Measurements from ENCODE around the gene PCDHA5.
"Not testable (repeated sequence)": the region's sequence is repeated elsewhere in the genome, so short reads cannot be mapped to it uniquely, and the experiment has no call there.

The PCDHA5 gene

DNA sequence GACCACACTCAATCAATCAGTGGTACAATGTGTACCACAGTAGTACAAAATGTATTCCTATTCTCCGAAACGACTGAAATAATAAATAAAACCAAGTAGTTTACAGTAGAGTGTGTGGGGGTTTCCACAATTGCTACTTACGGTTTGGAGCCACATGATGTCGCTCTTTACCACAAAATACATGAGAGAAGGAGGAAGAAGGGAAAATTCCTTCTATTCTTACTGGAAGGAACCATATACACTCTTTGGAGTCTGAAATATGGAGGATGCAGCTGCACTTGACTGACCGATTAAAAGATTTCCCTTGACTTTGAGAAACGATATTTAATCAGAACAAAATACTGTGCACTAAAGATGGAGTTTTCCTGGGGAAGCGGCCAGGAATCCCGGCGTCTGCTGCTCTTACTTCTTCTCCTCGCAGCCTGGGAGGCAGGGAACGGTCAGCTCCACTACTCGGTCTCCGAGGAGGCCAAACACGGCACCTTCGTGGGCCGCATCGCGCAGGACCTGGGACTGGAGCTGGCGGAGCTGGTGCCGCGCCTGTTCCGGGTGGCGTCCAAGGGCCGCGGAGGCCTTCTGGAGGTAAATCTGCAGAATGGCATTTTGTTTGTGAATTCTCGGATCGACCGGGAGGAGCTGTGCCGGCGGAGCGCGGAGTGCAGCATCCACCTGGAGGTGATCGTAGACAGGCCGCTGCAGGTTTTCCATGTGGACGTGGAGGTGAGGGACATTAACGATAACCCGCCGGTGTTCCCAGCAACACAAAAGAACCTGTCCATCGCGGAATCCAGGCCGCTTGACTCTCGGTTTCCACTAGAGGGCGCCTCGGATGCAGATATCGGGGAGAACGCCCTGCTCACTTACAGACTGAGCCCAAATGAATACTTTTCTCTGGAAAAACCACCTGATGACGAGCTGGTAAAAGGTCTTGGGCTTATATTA lies 14.3 kb upstream of the PCDHA5 start, which contains the start of gene PCDHA4:
PCDHA4 (plus strand) TSS at position 235 of the 942 bp plus-strand sequence.
- peak within 1 kb of the TSS in 1 of 2 donors; percentile 53 for H3K27ac ChIP-seq
- no peak for DNase-seq (ENCODE audit: low spot score)
- H3K4me3 ChIP-seq = peak within 1 kb of the TSS; percentile 67
- TF ChIP-seq, protein P1, sequence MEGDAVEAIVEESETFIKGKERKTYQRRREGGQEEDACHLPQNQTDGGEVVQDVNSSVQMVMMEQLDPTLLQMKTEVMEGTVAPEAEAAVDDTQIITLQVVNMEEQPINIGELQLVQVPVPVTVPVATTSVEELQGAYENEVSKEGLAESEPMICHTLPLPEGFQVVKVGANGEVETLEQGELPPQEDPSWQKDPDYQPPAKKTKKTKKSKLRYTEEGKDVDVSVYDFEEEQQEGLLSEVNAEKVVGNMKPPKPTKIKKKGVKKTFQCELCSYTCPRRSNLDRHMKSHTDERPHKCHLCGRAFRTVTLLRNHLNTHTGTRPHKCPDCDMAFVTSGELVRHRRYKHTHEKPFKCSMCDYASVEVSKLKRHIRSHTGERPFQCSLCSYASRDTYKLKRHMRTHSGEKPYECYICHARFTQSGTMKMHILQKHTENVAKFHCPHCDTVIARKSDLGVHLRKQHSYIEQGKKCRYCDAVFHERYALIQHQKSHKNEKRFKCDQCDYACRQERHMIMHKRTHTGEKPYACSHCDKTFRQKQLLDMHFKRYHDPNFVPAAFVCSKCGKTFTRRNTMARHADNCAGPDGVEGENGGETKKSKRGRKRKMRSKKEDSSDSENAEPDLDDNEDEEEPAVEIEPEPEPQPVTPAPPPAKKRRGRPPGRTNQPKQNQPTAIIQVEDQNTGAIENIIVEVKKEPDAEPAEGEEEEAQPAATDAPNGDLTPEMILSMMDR (IDR thresholded peaks at IDR 0.05) = no peak

DNA sequence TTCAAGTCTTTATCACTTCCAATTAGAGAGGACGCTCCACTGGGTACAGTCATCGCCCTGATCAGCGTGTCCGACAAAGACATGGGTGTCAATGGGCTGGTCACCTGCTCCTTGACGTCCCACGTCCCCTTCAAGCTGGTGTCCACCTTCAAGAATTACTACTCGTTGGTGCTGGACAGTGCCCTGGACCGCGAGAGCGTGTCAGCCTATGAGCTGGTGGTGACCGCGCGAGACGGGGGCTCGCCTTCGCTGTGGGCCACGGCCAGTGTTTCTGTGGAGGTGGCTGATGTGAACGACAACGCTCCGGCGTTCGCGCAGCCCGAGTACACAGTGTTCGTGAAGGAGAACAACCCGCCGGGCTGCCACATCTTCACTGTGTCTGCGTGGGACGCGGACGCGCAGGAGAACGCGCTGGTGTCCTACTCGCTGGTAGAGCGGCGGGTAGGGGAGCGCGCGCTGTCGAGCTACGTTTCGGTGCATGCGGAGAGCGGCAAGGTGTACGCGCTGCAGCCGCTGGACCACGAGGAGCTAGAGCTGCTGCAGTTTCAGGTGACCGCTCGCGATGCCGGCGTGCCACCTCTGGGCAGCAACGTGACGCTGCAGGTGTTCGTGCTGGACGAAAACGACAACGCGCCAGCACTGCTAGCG lies 13.0 kb upstream of the PCDHA5 start:
- not testable (repeated sequence) for H3K4me3 ChIP-seq; DNase-seq (ENCODE audit: low spot score); H3K27ac ChIP-seq

DNA sequence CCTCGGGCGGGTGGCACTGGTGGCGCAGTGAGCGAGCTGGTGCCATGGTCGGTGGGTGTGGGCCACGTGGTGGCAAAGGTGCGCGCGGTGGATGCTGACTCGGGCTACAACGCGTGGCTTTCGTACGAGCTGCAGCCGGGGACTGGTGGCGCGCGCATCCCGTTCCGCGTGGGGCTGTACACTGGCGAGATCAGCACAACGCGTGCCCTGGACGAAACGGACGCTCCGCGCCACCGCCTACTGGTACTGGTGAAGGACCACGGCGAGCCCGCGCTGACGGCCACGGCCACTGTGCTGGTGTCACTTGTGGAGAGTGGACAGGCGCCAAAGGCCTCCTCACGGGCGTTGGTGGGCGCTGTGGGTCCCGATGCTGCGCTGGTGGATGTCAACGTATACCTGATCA lies 12.5 kb upstream of the PCDHA5 start:
- no peak for DNase-seq (ENCODE audit: low spot score)
- Histone ChIP-seq H3K27ac (no peak overlapping the region), H3K4me3 (no peak overlapping the region)
- TF ChIP-seq, protein P1 (IDR thresholded peaks at IDR 0.05) = no peak

DNA sequence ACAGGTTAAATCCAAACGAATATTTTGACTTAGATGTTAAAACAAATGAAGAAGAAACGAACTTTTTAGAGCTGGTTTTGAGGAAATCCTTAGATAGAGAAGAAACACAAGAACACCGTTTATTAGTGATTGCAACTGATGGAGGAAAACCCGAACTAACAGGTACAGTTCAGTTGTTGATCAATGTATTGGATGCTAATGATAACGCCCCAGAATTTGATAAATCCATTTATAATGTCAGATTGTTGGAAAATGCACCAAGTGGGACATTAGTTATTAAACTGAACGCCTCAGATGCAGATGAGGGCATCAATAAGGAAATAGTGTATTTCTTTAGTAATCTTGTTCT lies 842 bp downstream of the PCDHA5 start:
- no peak overlapping the region for H3K4me3 ChIP-seq
- no peak for DNase-seq (ENCODE audit: low spot score)
- TF ChIP-seq, protein P1 (IDR thresholded peaks at IDR 0.05) = no peak
- H3K27ac ChIP-seq = no peak overlapping the region

DNA sequence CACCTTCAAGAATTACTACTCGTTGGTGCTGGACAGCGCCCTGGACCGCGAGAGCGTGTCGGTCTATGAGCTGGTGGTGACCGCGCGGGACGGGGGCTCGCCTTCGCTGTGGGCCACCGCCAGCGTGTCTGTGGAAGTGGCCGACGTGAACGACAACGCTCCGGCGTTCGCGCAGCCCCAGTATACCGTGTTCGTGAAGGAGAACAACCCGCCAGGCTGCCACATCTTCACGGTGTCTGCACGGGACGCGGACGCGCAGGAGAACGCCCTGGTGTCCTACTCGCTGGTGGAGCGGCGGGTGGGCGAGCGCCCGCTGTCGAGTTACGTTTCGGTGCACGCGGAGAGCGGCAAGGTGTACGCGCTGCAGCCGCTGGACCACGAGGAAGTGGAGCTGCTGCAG lies 1.6 kb downstream of the PCDHA5 start:
- not testable (repeated sequence) for H3K27ac ChIP-seq; DNase-seq (ENCODE audit: low spot score); H3K4me3 ChIP-seq

DNA sequence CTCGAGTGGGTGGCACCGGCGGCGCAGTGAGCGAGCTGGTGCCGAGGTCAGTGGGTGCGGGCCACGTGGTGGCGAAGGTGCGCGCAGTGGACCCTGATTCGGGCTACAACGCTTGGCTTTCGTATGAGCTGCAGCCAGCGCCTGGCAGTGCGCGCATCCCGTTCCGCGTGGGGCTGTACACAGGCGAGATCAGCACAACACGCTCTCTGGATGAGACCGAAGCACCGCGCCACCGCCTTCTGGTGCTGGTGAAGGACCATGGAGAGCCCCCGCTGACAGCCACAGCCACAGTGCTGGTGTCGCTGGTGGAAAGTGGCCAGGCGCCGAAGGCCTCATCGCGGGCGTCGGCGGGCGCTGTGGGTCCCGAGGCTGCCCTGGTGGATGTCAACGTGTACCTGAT lies 2.1 kb downstream of the PCDHA5 start:
- DNase-seq (ENCODE audit: low spot score) = no peak
- TF ChIP-seq, protein P1 (IDR thresholded peaks at IDR 0.05) = no peak
- no peak overlapping the region for H3K4me3 ChIP-seq
- no peak overlapping the region for H3K27ac ChIP-seq

DNA sequence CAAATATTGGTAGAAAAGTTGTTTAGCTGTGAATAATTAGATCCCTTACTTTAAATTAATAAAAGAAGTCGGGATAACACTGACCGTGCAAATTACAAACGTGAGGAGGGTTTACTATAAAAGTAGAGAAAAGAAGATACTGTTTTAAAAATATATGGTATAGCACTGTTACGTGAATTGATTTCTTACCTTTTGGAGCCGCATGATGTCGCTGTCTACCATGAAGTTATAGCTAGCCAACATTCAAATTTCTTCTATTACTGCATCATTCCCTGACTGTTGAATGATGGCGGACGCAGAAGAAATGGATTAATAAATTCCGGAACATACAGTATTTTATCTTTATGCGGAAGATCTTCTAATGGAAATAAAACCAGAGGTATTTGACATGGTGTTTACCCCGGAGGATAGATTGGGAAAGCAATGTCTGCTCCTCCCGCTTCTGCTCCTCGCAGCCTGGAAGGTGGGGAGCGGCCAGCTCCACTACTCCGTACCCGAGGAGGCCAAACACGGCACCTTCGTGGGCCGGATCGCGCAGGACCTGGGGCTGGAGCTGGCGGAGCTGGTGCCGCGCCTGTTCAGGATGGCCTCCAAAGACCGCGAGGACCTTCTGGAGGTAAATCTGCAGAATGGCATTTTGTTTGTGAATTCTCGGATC lies 6.4 kb downstream of the PCDHA5 start, which contains the start of gene PCDHA6:
PCDHA6 (plus strand) TSS at position 257 of the 658 bp plus-strand sequence; CDS start at position 389, 132 bp downstream.
- TF ChIP-seq, protein P1 (IDR thresholded peaks at IDR 0.05) = no peak

More for the DNA sequence above, 6.4 kb downstream of the PCDHA5 start, which contains the start of gene PCDHA6:
- no peak for DNase-seq (ENCODE audit: low spot score)
- H3K27ac ChIP-seq = no peak within 1 kb of the TSS
- H3K4me3 ChIP-seq = peak within 1 kb of the TSS; percentile 51
